ENCODE data around the gene CDIPT. TPM values are rescaled to one million over a fixed set of nuclear protein-coding genes. Genes with fewer than 3 reads are reported as not detected.
"Not testable (repeated sequence)": the region's sequence is repeated elsewhere in the genome, so short reads cannot be mapped to it uniquely, and the experiment has no call there.

CDIPT gene
- total RNA-seq, 2 experiments from 2014 or later: 62.5 to 82.1 TPM

DNA sequence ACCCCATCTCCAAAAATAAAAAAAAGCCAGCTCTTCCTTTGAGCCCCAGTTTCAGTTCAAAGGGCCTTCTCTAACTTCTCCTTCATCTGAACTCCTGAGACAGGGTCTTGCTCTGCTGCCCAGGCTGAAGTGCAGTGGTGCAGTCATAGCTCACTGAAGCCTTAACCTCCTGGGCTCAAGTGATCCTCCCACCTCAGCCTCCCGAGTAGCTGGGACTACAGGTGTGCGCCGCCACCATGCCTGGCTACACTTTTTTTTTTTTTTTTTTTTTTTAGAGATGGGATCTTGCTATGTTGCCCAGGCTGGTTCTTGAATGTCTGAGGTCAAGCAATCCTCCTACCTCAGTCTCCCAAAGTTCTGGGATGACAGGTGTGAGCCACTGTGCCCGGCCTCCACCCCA is 29.8 kb downstream of the CDIPT start:
- not testable (repeated sequence) for DNase-seq, H3K9me3 Mint-ChIP-seq, H3K27ac Mint-ChIP-seq, H3K27me3 Mint-ChIP-seq, H3K4me3 Mint-ChIP-seq
- POLR2A ChIA-PET: interaction anchor here (0.7 kb wide), 1 partner anchor 77 kb away, joined by 4 read pairs; no protein-coding TSS in a partner anchor
- CTCF ChIA-PET: interaction anchor here (0.8 to 1.5 kb wide), 3 partner anchors 12 to 192 kb away, joined by 3 to 5 read pairs (median 3); no protein-coding TSS in a partner anchor
- H3K4me1 Mint-ChIP-seq: peaks cover 12% of the 10 kb centered on the region
- H3K36me3 Mint-ChIP-seq (ENCODE audit: low read depth): peaks cover 50% of the 10 kb centered on the region

DNA sequence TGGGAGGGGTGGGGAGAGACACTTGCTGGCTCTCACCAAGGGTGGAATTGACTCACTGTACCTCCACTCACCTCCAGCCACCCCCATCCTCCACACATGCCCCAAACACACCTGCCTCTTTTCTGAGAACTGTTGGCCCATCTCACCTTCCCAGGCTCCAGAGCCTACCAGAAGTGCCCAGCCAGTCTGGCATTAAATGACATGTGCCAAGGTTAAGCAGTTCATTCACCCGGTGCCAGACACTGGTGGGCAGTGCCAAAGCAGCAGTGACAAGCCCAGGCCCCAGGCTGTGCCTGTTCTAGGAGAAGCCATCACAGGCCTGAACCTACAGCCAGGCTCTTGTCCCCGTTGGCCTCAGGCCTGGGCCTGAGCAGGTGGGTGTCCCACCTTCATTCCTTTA is 31.5 kb downstream of the CDIPT start:
- ChIA-PET CTCF (no interaction called here), POLR2A (no interaction called here)
- no peak for DNase-seq
- peaks cover 42% of the 10 kb centered on the region for H3K36me3 Mint-ChIP-seq (ENCODE audit: low read depth)
- peaks cover 26% of the 10 kb centered on the region for H3K4me1 Mint-ChIP-seq
- H3K9me3 Mint-ChIP-seq: no peaks in the 10 kb centered on the region
- no peaks in the 10 kb centered on the region for H3K27me3 Mint-ChIP-seq
- peak overlapping the region; percentile 54 for H3K27ac Mint-ChIP-seq
- no peak overlapping the region for H3K4me3 Mint-ChIP-seq

DNA sequence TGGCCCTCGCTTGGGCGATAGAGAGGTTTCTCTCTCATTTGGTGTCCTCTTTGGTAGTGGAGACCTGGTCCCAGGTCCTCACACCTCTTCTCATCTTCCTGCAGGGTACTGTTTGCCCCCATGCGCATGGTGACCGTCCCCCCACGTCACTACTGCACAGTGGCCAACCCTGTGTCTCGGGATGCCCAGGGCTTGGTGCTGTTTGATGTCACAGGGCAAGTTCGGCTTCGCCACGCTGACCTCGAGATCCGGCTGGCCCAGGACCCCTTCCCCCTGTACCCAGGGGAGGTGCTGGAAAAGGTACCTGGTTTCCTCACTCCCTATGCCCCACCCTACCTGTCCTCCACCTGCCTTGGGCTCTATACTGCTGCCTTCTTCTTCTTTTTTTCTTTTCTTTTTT is 32.3 kb downstream of the CDIPT start:
- CTCF ChIA-PET: no interaction called here
- H3K27ac Mint-ChIP-seq: no peak overlapping the region
- POLR2A ChIA-PET: no interaction called here
- no peak for DNase-seq
- H3K36me3 Mint-ChIP-seq (ENCODE audit: low read depth): peaks cover 37% of the 10 kb centered on the region
- H3K27me3 Mint-ChIP-seq: no peaks in the 10 kb centered on the region
- peaks cover 32% of the 10 kb centered on the region for H3K4me1 Mint-ChIP-seq
- H3K4me3 Mint-ChIP-seq: no peak overlapping the region
- no peaks in the 10 kb centered on the region for H3K9me3 Mint-ChIP-seq

DNA sequence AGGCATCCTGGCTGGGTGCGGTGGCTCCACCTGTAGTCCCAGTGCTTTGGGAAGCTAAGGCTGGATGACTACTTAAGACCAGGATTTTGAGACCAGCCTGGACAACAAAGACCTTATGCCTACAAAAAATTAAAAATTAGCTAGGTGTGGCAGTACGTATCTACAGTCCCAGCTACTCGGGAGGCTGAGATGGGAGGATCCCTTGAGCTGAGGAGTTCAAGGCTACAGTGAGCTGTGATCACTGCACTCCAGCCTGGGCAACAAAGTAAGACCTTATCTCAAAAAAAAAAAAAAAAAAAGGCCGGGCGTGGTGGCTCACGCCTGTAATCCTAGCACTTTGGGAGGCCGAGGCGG is 36.7 kb downstream of the CDIPT start:
- H3K27me3 Mint-ChIP-seq: no peaks in the 10 kb centered on the region
- CTCF ChIA-PET: interaction anchor here (0.6 to 3.6 kb wide), 11 partner anchors 10 to 1322 kb away, joined by 3 to 19 read pairs (median 5); partner anchors contain the start of genes CDIPT, KCTD13 and PAGR1
- peak overlapping the region; percentile 92 for H3K27ac Mint-ChIP-seq
- POLR2A ChIA-PET: interaction anchor here (0.6 to 1.0 kb wide), 2 partner anchors 12 to 193 kb away, joined by 3 to 4 read pairs; no protein-coding TSS in a partner anchor
- H3K9me3 Mint-ChIP-seq: no peaks in the 10 kb centered on the region
- no peak for DNase-seq
- H3K36me3 Mint-ChIP-seq (ENCODE audit: low read depth): peaks cover 27% of the 10 kb centered on the region
- H3K4me3 Mint-ChIP-seq: peak overlapping the region; percentile 71
- H3K4me1 Mint-ChIP-seq: peaks cover 70% of the 10 kb centered on the region

DNA sequence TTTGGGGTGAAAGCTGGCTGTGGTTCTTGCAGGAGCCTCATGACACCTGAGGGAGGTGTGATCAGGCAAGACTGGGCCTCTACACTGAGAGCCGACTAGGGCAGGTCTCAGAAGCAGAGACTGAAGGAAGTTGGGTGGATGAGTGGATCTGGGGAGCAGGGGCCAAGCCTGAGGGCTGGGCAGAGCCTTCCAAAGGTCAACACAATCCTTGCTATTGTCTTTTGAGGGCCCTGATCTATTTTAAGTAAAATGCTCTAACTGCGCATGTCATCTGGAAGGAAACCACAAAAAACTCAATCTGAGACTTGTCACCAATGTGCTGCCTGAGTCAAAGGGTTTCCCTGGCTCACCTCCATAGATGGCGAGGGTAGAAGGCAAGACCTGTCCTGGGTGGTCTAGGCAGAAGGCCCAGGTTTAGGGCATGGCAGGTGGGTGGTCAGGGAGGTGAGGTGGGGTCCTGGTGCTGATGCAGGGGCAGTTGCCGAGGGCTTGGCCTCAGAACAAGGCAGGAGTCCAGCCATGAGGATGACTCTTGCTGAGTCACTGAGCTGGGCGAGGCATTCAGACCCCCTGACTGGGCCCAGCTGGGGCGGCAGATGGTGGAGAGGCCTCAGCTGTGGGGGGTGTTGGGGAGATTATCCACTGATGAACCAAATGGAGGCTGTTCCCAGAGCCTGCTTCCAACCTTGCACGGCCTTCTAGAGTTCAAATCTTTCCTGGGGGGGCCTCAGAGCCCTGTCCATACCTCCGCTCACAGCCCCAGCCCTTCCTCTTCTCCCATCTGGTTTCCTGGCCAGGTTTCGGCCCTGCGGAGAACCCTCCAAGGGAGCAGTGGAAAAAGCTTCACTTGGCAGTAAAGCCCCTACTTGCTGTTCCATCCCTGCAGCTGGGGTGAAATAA is 37.6 kb downstream of the CDIPT start:
- peaks cover 70% of the 10 kb centered on the region for H3K4me1 Mint-ChIP-seq
- POLR2A ChIA-PET: no interaction called here
- CTCF ChIA-PET: interaction anchor here (0.6 to 3.6 kb wide), 8 partner anchors 9 to 278 kb away, joined by 3 to 19 read pairs (median 5); partner anchors contain the start of genes KCTD13 and PAGR1
- H3K9me3 Mint-ChIP-seq: no peaks in the 10 kb centered on the region
- peak overlapping the region; percentile 74 for H3K27ac Mint-ChIP-seq
- H3K4me3 Mint-ChIP-seq: peak overlapping the region; percentile 26
- peak; percentile 63 for DNase-seq
- peaks cover 27% of the 10 kb centered on the region for H3K36me3 Mint-ChIP-seq (ENCODE audit: low read depth)
- H3K27me3 Mint-ChIP-seq: no peaks in the 10 kb centered on the region

- Mint-ChIP-seq H3K27me3 (no peaks in the 10 kb centered on the region), H3K4me3 (peak overlapping the region; percentile 26), H3K36me3 (ENCODE audit: low read depth) (peaks cover 28% of the 10 kb centered on the region), H3K9me3 (no peaks in the 10 kb centered on the region), H3K27ac (peak overlapping the region; percentile 74), H3K4me1 (peaks cover 72% of the 10 kb centered on the region)
- no peak for DNase-seq
- POLR2A ChIA-PET: no interaction called here
- CTCF ChIA-PET: interaction anchor here (0.6 to 7.2 kb wide), 9 partner anchors 8 to 277 kb away, joined by 3 to 39 read pairs (median 4); partner anchors contain the start of genes DOC2A, MAZ and PAGR1
Measured at GRCh38 chr16:29824589-29825144, 38.4 kb downstream of the CDIPT start.

GRCh38 chr16:29821643-29822115 is 41.3 kb downstream of the CDIPT start:
- peaks cover 76% of the 10 kb centered on the region for H3K4me1 Mint-ChIP-seq
- peaks cover 47% of the 10 kb centered on the region for H3K36me3 Mint-ChIP-seq (ENCODE audit: low read depth)
- H3K4me3 Mint-ChIP-seq: peak overlapping the region; percentile 91
- H3K27me3 Mint-ChIP-seq: no peaks in the 10 kb centered on the region
- ChIA-PET POLR2A (interaction anchor here (0.7 kb wide), 1 partner anchor 11 kb away, joined by 4 read pairs; no protein-coding TSS in a partner anchor), CTCF (interaction anchor here (0.6 to 7.2 kb wide), 6 partner anchors 13 to 270 kb away, joined by 3 to 41 read pairs (median 11); partner anchors contain the start of genes MAZ and TBX6)
- DNase-seq: no peak
- no peaks in the 10 kb centered on the region for H3K9me3 Mint-ChIP-seq
- peak overlapping the region; percentile 84 for H3K27ac Mint-ChIP-seq

DNA sequence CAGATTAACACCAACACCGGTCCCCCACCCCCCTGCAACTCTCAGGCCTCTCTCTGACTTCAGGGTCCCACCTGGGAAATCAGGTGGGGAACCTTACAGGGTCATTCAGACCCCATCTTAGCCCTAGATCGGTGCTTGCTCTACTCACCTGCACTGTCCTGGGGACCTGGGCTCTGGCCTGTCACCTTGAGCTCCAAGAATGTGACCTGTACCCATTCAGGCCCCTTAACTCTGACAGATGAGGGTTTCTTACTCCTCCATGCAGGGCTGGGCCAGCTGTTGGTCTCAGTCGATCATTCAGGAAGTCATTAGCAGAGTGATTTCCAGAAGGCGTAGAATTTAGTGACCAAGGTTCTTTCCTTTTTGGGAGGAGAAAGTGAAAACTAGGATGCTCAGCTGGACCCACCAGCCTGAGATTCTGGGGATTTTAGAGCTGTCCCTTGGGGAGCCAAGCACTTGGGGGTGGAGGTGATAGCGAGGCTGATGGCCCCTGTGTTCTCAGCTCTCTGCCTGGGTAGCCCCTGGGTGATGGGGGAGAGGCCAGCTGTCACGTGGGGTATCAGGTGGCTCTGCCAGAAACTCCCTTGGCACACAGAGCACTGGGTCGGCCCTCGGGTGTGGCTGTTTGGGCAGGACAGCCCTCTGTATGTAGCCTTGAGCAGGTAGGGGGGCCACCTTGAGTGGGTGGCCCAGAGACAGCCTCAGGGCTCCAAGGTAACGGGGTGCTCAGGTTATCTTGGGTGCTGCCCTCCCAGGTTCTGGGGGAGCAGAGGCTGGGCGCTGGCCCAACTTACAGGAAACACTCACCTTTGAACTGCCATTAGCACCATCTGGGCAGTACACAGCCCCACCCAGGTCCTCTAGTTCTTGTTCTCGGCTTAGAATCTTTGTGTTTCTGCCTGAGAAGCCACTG is 42.0 kb downstream of the CDIPT start:
- H3K4me3 Mint-ChIP-seq: peak overlapping the region; percentile 91
- CTCF ChIA-PET: interaction anchor here (0.6 to 8.8 kb wide), 11 partner anchors 12 to 271 kb away, joined by 3 to 46 read pairs (median 3); partner anchors contain the start of genes CDIPT, KIF22, MAZ and TBX6
- H3K4me1 Mint-ChIP-seq: peaks cover 70% of the 10 kb centered on the region
- no peaks in the 10 kb centered on the region for H3K27me3 Mint-ChIP-seq
- peak; percentile 50 for DNase-seq
- POLR2A ChIA-PET: no interaction called here
- H3K36me3 Mint-ChIP-seq (ENCODE audit: low read depth): peaks cover 48% of the 10 kb centered on the region
- no peaks in the 10 kb centered on the region for H3K9me3 Mint-ChIP-seq
- H3K27ac Mint-ChIP-seq: peak overlapping the region; percentile 84

DNA sequence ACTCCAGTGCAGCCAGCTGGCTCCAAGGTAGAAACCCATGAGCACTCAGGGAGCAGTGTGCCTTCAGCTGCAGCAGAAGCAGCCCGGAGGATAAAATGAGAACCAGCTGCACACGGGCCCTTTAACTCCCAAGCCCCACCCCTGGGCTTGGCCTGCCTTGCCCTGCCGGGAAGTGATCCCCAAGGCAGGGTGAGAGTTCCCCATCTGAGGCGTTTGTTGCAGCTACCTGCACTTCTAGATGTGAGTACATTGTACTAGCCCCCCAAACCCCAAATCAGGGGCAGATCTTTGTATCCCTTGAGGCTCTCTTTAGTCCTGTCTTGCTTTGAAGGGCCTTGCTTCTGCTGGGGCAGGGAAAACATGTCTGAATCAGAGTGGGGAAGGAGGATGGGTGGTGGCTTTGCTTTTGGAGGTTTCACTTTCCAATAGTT is 42.7 kb downstream of the CDIPT start, which contains the start of gene MVP:
Gene MVP, plus strand, starts transcription at position 192 of the 431 bp plus-strand sequence. CDS start 10,088 bp downstream, outside the sequence.
- ChIA-PET POLR2A (no interaction called here), CTCF (interaction anchor here (0.6 to 8.8 kb wide), 9 partner anchors 12 to 119 kb away, joined by 3 to 46 read pairs (median 4); partner anchors contain the start of genes CDIPT, KIF22 and MAZ)
- peaks cover 66% of the 10 kb centered on the region for H3K4me1 Mint-ChIP-seq
- no peaks in the 10 kb centered on the region for H3K9me3 Mint-ChIP-seq
- peak within 1 kb of the TSS; percentile 91 for H3K4me3 Mint-ChIP-seq
- no peaks in the 10 kb centered on the region for H3K27me3 Mint-ChIP-seq
- DNase-seq: peak; percentile 68
- H3K36me3 Mint-ChIP-seq (ENCODE audit: low read depth): peaks cover 48% of the 10 kb centered on the region
- H3K27ac Mint-ChIP-seq: peak within 1 kb of the TSS; percentile 84

- Mint-ChIP-seq H3K9me3 (no peaks in the 10 kb centered on the region), H3K27ac (peak overlapping the region; percentile 84), H3K4me3 (peak overlapping the region; percentile 91), H3K36me3 (ENCODE audit: low read depth) (peaks cover 43% of the 10 kb centered on the region), H3K4me1 (peaks cover 66% of the 10 kb centered on the region), H3K27me3 (no peaks in the 10 kb centered on the region)
- DNase-seq: no peak
- ChIA-PET CTCF (interaction anchor here (1.0 to 8.8 kb wide), 7 partner anchors 11 to 118 kb away, joined by 3 to 46 read pairs (median 17); partner anchors contain the start of genes KIF22 and MAZ), POLR2A (no interaction called here)
Measured at GRCh38 chr16:29819506-29819905, 43.5 kb downstream of the CDIPT start.

DNA sequence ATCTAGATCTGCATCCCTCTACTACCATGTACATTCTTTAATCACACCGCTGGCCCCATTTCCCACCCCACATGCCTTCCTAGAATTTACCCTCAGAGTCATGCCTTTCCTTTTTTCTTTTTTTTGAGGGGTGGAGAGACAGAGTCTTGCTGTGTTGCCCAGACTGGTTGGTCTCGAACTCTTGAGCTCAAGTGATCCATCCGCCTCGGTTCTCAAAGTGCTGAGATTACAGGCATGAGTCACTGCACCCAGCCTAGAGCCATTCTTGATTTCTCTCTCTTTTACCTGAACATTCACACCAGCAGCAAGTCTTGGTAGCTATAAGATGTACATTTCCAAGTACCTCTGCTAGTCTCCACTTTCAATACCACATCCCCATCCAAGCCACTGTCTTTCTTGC is 44.9 kb downstream of the CDIPT start:
- Mint-ChIP-seq H3K27me3 (no peaks in the 10 kb centered on the region), H3K9me3 (no peaks in the 10 kb centered on the region), H3K4me1 (peaks cover 63% of the 10 kb centered on the region), H3K27ac (peak overlapping the region; percentile 62), H3K4me3 (peak overlapping the region; percentile 91), H3K36me3 (ENCODE audit: low read depth) (peaks cover 43% of the 10 kb centered on the region)
- no peak for DNase-seq
- ChIA-PET CTCF (interaction anchor here (0.6 to 8.8 kb wide), 10 partner anchors 7 to 219 kb away, joined by 3 to 46 read pairs (median 10); partner anchors contain the start of genes KIF22, MAZ and TMEM219), POLR2A (no interaction called here)
